WERI-Rb-1 (cell line): Measurements from ENCODE around the gene HTR7.

Source experiments
- DNase-seq: peaks from one replicate; pipeline ENCODE4 v3.0.0-alpha.2; 2020
- H3K27ac ChIP-seq: fragments of 250-450 bp; sonication (Bioruptor Pico); 2 replicates; pipeline ENCODE4 v1.5.1; 2020; ENCODE audit warnings: mild to moderate bottlenecking, moderate library complexity
- H3K27me3 ChIP-seq: fragments of 250-450 bp; sonication (Bioruptor Pico); 2 replicates; pipeline ENCODE4 v1.5.1; 2021; ENCODE audit warnings: mild to moderate bottlenecking, low read depth, moderate library complexity; ENCODE audit not compliant: insufficient read depth, severe bottlenecking
- H3K36me3 ChIP-seq: fragments of 250-450 bp; sonication (Bioruptor Pico); 2 replicates; pipeline ENCODE4 v1.5.1; 2020; ENCODE audit warnings: mild to moderate bottlenecking, moderate library complexity
- H3K4me3 ChIP-seq: 2 replicates; pipeline ENCODE4 v1.5.1; 2011; ENCODE audit warnings: low read depth, mild to moderate bottlenecking, control low read depth, low read length
- H3K9me3 ChIP-seq: fragments of 250-450 bp; sonication (Bioruptor Pico); 2 replicates; pipeline ENCODE4 v1.5.1; 2021; ENCODE audit warnings: mild to moderate bottlenecking, moderate library complexity; ENCODE audit not compliant: severe bottlenecking
- TF ChIP-seq, protein P1 (sequence below): IDR thresholded peaks from 2 replicates; pipeline ENCODE4 v1.5.1; 2011; ENCODE audit warnings: low read depth, mild to moderate bottlenecking, control low read depth, inconsistent platforms, low read length

HTR7 gene

DNA sequence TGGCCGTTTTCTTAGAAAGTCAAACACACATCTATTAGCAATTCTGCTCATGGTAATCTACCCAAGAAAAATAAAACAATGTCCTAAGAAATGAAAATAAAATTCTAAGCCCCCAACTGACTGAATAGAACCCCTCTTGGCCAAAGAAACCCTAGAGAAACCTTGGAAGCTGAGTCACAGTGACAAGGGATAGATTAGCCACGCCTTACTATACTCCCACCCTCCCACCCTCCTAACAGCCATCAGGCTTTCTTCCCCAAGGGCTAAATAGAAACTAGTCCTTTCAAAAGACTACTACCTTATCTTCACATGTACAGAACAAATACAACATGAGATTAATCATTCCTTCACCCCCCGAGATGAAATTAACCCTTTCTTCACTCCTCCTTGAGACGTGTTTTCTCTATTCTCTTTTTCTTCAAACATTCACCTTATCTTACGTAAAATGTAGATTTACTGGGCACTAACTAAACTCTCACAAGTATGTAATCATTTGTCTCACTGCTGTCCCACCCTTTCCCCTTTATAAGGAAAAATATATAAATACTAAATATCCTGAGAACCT is 57.5 kb downstream of the HTR7 start:
- no peaks in the 10 kb centered on the region for H3K9me3 ChIP-seq
- no peak for DNase-seq
- H3K36me3 ChIP-seq = no peaks in the 10 kb centered on the region
- H3K4me3 ChIP-seq = no peak overlapping the region
- no peak overlapping the region for H3K27ac ChIP-seq
- TF ChIP-seq, protein P1, sequence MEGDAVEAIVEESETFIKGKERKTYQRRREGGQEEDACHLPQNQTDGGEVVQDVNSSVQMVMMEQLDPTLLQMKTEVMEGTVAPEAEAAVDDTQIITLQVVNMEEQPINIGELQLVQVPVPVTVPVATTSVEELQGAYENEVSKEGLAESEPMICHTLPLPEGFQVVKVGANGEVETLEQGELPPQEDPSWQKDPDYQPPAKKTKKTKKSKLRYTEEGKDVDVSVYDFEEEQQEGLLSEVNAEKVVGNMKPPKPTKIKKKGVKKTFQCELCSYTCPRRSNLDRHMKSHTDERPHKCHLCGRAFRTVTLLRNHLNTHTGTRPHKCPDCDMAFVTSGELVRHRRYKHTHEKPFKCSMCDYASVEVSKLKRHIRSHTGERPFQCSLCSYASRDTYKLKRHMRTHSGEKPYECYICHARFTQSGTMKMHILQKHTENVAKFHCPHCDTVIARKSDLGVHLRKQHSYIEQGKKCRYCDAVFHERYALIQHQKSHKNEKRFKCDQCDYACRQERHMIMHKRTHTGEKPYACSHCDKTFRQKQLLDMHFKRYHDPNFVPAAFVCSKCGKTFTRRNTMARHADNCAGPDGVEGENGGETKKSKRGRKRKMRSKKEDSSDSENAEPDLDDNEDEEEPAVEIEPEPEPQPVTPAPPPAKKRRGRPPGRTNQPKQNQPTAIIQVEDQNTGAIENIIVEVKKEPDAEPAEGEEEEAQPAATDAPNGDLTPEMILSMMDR = no peak
- no peaks in the 10 kb centered on the region for H3K27me3 ChIP-seq

DNA sequence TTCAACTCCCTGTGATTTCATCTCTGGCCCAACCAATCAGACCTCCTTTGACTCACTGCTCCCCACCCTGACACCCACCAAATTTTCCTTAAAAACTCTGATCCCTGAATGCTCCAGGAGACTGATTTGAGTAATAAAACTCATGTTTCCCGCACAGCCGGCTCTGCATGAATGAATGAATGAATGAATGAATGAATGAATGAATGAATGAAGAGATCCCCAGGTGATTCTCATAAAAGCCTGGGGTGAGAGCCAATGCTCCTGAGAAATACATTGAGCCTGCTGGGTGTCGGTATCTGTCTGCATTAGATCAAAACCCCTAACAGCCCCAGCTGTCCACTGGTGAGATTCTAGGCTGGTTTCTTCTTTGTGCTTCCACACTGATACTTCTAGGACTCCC is 58.7 kb downstream of the HTR7 start:
- no peak overlapping the region for H3K27ac ChIP-seq
- H3K4me3 ChIP-seq = no peak overlapping the region
- no peaks in the 10 kb centered on the region for H3K27me3 ChIP-seq
- H3K9me3 ChIP-seq = no peaks in the 10 kb centered on the region
- H3K36me3 ChIP-seq = no peaks in the 10 kb centered on the region
- DNase-seq = no peak
- TF ChIP-seq, protein P1 = no peak

DNA sequence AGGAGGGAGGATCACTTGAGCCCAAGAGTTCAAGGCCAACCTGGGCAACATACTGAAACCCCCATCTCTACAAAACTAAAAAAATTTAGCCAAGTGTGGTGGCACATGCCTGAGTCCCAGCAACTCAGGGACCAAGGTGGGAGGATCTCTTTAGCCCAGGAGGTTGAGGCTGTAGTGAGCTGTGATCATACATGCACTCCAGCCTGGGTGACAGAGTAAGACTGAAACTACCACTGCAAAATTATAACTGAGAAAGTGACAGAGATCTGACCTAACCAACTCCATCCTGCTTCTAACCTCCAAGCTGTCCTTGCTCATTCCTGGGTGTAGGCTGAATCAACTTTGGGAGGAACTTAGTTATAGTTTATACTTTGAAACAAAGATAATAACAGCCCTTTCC is 59.4 kb downstream of the HTR7 start:
- DNase-seq = no peak

GRCh38 chr10:90790422-90790821 is 67.4 kb downstream of the HTR7 start:
- Histone ChIP-seq H3K27ac (no peak overlapping the region), H3K4me3 (no peak overlapping the region), H3K36me3 (no peaks in the 10 kb centered on the region), H3K9me3 (no peaks in the 10 kb centered on the region), H3K27me3 (no peaks in the 10 kb centered on the region)
- DNase-seq = no peak
- TF ChIP-seq, protein P1 = no peak

More for the DNA sequence above, 59.4 kb downstream of the HTR7 start:
- Histone ChIP-seq H3K4me3 (no peak overlapping the region), H3K27ac (no peak overlapping the region), H3K9me3 (no peaks in the 10 kb centered on the region), H3K27me3 (no peaks in the 10 kb centered on the region), H3K36me3 (no peaks in the 10 kb centered on the region)
- TF ChIP-seq, protein P1 = no peak

GRCh38 chr10:90788968-90789367 is 68.9 kb downstream of the HTR7 start:
- no peak for DNase-seq
- H3K27me3 ChIP-seq = no peaks in the 10 kb centered on the region
- TF ChIP-seq, protein P1 = no peak
- no peak overlapping the region for H3K27ac ChIP-seq
- H3K36me3 ChIP-seq = no peaks in the 10 kb centered on the region
- no peak overlapping the region for H3K4me3 ChIP-seq
- H3K9me3 ChIP-seq = no peaks in the 10 kb centered on the region

GRCh38 chr10:90788199-90788491 is 69.7 kb downstream of the HTR7 start:
- H3K27ac ChIP-seq = no peak overlapping the region
- H3K27me3 ChIP-seq = no peaks in the 10 kb centered on the region
- TF ChIP-seq, protein P1 = no peak
- no peak for DNase-seq
- H3K4me3 ChIP-seq = no peak overlapping the region
- no peaks in the 10 kb centered on the region for H3K36me3 ChIP-seq
- H3K9me3 ChIP-seq = no peaks in the 10 kb centered on the region
